HepG2 (cell line): ENCODE data around the gene RPS6KA5. TPM values are rescaled to one million over a fixed set of nuclear protein-coding genes. Genes with fewer than 3 reads are reported as not detected.

Experiments used
- HMGXB4 ChIP-seq, 2 experiments: sonication (generic) in 1 of 2; formaldehyde crosslinking in 1 of 2; IDR thresholded peaks; 2 replicates each; pipeline versions ENCODE4 v1.4.0 to v1.6.1; 2018 to 2020; ENCODE audit warnings: missing genetic modification reagents in 2 of 2, borderline replicate concordance in 1 of 2, low read depth in 1 of 2, mild to moderate bottlenecking in 1 of 2, missing biosample characterization in 1 of 2
- HOXA5 ChIP-seq: sonication (generic); formaldehyde crosslinking; IDR thresholded peaks from 2 replicates; pipeline ENCODE4 v1.4.0; 2020; ENCODE audit warnings: missing genetic modification reagents
- NFE2 ChIP-seq: sonication (generic); formaldehyde crosslinking; IDR thresholded peaks from 2 replicates; pipeline ENCODE4 v1.4.0; 2020; ENCODE audit warnings: missing genetic modification reagents
- NFKB2 ChIP-seq: sonication (generic); formaldehyde crosslinking; IDR thresholded peaks from 2 replicates; pipeline ENCODE4 v1.4.0; 2020; ENCODE audit warnings: missing genetic modification reagents, borderline replicate concordance
- NFYB ChIP-seq: sonication (generic); formaldehyde crosslinking; IDR thresholded peaks from 2 replicates; pipeline ENCODE4 v1.4.0; 2020; ENCODE audit warnings: missing genetic modification reagents
- PAX8 ChIP-seq: sonication (generic); formaldehyde crosslinking; IDR thresholded peaks from 2 replicates; pipeline ENCODE4 v1.8.0; 2022; ENCODE audit warnings: mild to moderate bottlenecking, missing genetic modification reagents, borderline replicate concordance
- PCBP2 ChIP-seq: fragments of 200-400 bp; formaldehyde crosslinking; optimal IDR thresholded peaks from 2 replicates; pipeline ENCODE3; 2018; ENCODE audit warnings: low read length, low read depth; ENCODE audit not compliant: poor library complexity, severe bottlenecking
- PHF5A ChIP-seq: IDR thresholded peaks from one replicate; pipeline ENCODE4 v1.6.1; 2018; ENCODE audit warnings: low read depth, missing genetic modification reagents; ENCODE audit not compliant: unreplicated experiment
- RFX3 ChIP-seq: IDR thresholded peaks from 2 replicates; pipeline ENCODE4 v1.6.1; 2016; ENCODE audit warnings: missing biosample characterization, missing genetic modification reagents
- SKI ChIP-seq: fragments of 450-650 bp; IDR thresholded peaks from one replicate; pipeline ENCODE4 v1.6.1; 2018; ENCODE audit warnings: mild to moderate bottlenecking; ENCODE audit not compliant: partially characterized antibody
- TEAD3 ChIP-seq: optimal IDR thresholded peaks from 2 replicates; pipeline ENCODE3; 2016; ENCODE audit warnings: borderline replicate concordance
- U2AF2 ChIP-seq: fragments of 200-400 bp; formaldehyde crosslinking; IDR thresholded peaks from 2 replicates; pipeline ENCODE4 v1.6.1; 2017; ENCODE audit warnings: low read depth, mild to moderate bottlenecking, low read length
- ZBTB1 ChIP-seq: sonication (generic); formaldehyde crosslinking; IDR thresholded peaks from 2 replicates; pipeline ENCODE4 v1.4.0; 2020; ENCODE audit warnings: missing genetic modification reagents, borderline replicate concordance
- ZFP1 ChIP-seq: IDR thresholded peaks from 2 replicates; pipeline ENCODE4 v1.6.1; 2016
- ZNF160 ChIP-seq: sonication (generic); formaldehyde crosslinking; IDR thresholded peaks from 2 replicates; pipeline ENCODE4 v1.8.0; 2022; ENCODE audit warnings: mild to moderate bottlenecking, inconsistent platforms, missing genetic modification reagents
- ZNF343 ChIP-seq: sonication (generic); formaldehyde crosslinking; IDR thresholded peaks from 2 replicates; pipeline ENCODE4 v1.4.0; 2020; ENCODE audit warnings: mild to moderate bottlenecking, missing genetic modification reagents
- ZNF619 ChIP-seq: sonication (generic); formaldehyde crosslinking; IDR thresholded peaks from 2 replicates; pipeline ENCODE4 v1.4.0; 2020; ENCODE audit warnings: mild to moderate bottlenecking, missing genetic modification reagents
- ZNF878 ChIP-seq: sonication (generic); formaldehyde crosslinking; IDR thresholded peaks from 2 replicates; pipeline ENCODE4 v1.8.1; 2023; ENCODE audit warnings: mild to moderate bottlenecking, missing genetic modification reagents, moderate library complexity
- polyA plus RNA-seq, 8 experiments: library from polyadenylated mRNA; depleted of rRNA in 3 of 8; stranded (reverse) in 7 of 8; unstranded in 1 of 8; fragments of >200 nt; fragmentation: Illumina TruSeq in 4 of 8; extraction: Trizol in 4 of 8; gene quantifications; 2 replicates each; pipeline versions ENCODE4 v1.2.1 to v1.2.3, GENCODE V29; 2011 to 2016; ENCODE audit warnings: low read depth in 4 of 8, missing spikeins in 1 of 8, mixed read lengths in 1 of 8; ENCODE audit not compliant: insufficient read depth in 1 of 8
- total RNA-seq, 5 experiments: library from RNA; depleted of rRNA; stranded (reverse); fragments of >200 nt; fragmentation: Illumina TruSeq; extraction: Trizol; gene quantifications; 2 replicates each; pipeline ENCODE4 v1.2.3, GENCODE V29; 2016; ENCODE audit warnings: low read depth in 1 of 5
- TF ChIP-seq, protein P1 (sequence below): sonication (generic); formaldehyde crosslinking; IDR thresholded peaks from 2 replicates; pipeline ENCODE4 v1.8.0; 2022; ENCODE audit warnings: missing genetic modification reagents, mild to moderate bottlenecking, moderate library complexity, borderline replicate concordance
- TF ChIP-seq, protein P2 (sequence below): sonication (generic); formaldehyde crosslinking; IDR thresholded peaks from 2 replicates; pipeline ENCODE4 v1.4.0; 2020; ENCODE audit warnings: missing genetic modification reagents
- TF ChIP-seq, protein P3 (sequence below): IDR thresholded peaks from 2 replicates; pipeline ENCODE4 v1.6.1; 2016; ENCODE audit warnings: low read depth, control low read depth
- TF ChIP-seq, protein P4 (sequence below): sonication (generic); formaldehyde crosslinking; IDR thresholded peaks from 2 replicates; pipeline ENCODE4 v1.9.0; 2022; ENCODE audit warnings: low read depth, missing genetic modification reagents

RPS6KA5 gene
- total and polyA plus RNA-seq, 2 of the 13 experiments (the other 11 are each of a cell fraction or from before 2014, with no cell fraction given): 0.50 to 0.58 TPM

GRCh38 chr14:90827919-90828610, 232.4 kb downstream of the RPS6KA5 start (continued):
- no peak for TF ChIP-seq ZFP1 (CRISPR knock-in tag)
- TF ChIP-seq PAX8: no peak
- TF ChIP-seq, protein P1, sequence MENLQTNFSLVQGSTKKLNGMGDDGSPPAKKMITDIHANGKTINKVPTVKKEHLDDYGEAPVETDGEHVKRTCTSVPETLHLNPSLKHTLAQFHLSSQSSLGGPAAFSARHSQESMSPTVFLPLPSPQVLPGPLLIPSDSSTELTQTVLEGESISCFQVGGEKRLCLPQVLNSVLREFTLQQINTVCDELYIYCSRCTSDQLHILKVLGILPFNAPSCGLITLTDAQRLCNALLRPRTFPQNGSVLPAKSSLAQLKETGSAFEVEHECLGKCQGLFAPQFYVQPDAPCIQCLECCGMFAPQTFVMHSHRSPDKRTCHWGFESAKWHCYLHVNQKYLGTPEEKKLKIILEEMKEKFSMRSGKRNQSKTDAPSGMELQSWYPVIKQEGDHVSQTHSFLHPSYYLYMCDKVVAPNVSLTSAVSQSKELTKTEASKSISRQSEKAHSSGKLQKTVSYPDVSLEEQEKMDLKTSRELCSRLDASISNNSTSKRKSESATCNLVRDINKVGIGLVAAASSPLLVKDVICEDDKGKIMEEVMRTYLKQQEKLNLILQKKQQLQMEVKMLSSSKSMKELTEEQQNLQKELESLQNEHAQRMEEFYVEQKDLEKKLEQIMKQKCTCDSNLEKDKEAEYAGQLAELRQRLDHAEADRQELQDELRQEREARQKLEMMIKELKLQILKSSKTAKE (CRISPR knock-in tag): no peak
- no peak for TF ChIP-seq HMGXB4 (CRISPR knock-in tag; IDR thresholded peaks at IDR 0.05; ENCODE audit: borderline replicate concordance in 1 of 2, low read depth in 1 of 2)
- TF ChIP-seq HOXA5: no peak
- no peak for TF ChIP-seq SKI
- TF ChIP-seq TEAD3 (CRISPR knock-in tag): no peak
- no peak; the same call in 1 of the 2 replicates for TF ChIP-seq NFKB2
- no peak for TF ChIP-seq PCBP2
- peak; percentile 53; the same call in 1 of the 2 replicates for TF ChIP-seq ZNF878 (CRISPR knock-in tag)
- TF ChIP-seq ZNF619: no peak
- TF ChIP-seq, protein P2, sequence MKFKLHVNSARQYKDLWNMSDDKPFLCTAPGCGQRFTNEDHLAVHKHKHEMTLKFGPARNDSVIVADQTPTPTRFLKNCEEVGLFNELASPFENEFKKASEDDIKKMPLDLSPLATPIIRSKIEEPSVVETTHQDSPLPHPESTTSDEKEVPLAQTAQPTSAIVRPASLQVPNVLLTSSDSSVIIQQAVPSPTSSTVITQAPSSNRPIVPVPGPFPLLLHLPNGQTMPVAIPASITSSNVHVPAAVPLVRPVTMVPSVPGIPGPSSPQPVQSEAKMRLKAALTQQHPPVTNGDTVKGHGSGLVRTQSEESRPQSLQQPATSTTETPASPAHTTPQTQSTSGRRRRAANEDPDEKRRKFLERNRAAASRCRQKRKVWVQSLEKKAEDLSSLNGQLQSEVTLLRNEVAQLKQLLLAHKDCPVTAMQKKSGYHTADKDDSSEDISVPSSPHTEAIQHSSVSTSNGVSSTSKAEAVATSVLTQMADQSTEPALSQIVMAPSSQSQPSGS (CRISPR knock-in tag): peak; percentile 100
- no peak for TF ChIP-seq ZNF343 (CRISPR knock-in tag)
- TF ChIP-seq RFX3 (CRISPR knock-in tag): no peak
- TF ChIP-seq U2AF2: no peak
- TF ChIP-seq NFE2 (CRISPR knock-in tag): no peak
- no peak for TF ChIP-seq ZBTB1
- TF ChIP-seq PHF5A: no peak
- no peak for TF ChIP-seq ZNF160 (CRISPR knock-in tag)
- TF ChIP-seq NFYB: peak; percentile 86
- TF ChIP-seq, protein P3, sequence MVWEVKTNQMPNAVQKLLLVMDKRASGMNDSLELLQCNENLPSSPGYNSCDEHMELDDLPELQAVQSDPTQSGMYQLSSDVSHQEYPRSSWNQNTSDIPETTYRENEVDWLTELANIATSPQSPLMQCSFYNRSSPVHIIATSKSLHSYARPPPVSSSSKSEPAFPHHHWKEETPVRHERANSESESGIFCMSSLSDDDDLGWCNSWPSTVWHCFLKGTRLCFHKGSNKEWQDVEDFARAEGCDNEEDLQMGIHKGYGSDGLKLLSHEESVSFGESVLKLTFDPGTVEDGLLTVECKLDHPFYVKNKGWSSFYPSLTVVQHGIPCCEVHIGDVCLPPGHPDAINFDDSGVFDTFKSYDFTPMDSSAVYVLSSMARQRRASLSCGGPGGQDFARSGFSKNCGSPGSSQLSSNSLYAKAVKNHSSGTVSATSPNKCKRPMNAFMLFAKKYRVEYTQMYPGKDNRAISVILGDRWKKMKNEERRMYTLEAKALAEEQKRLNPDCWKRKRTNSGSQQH (CRISPR knock-in tag): no peak
- TF ChIP-seq, protein P4, sequence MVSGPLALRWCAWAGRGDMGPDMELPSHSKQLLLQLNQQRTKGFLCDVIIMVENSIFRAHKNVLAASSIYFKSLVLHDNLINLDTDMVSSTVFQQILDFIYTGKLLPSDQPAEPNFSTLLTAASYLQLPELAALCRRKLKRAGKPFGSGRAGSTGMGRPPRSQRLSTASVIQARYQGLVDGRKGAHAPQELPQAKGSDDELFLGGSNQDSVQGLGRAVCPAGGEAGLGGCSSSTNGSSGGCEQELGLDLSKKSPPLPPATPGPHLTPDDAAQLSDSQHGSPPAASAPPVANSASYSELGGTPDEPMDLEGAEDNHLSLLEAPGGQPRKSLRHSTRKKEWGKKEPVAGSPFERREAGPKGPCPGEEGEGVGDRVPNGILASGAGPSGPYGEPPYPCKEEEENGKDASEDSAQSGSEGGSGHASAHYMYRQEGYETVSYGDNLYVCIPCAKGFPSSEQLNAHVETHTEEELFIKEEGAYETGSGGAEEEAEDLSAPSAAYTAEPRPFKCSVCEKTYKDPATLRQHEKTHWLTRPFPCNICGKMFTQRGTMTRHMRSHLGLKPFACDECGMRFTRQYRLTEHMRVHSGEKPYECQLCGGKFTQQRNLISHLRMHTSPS (CRISPR knock-in tag): no peak
